Measurements from ENCODE around the gene MAB21L2. TPM values are rescaled to one million over a fixed set of nuclear protein-coding genes. Genes with fewer than 3 reads are reported as not detected.

Gene MAB21L2
- total RNA-seq, 4 donors from 2014 or later, result not detected

DNA sequence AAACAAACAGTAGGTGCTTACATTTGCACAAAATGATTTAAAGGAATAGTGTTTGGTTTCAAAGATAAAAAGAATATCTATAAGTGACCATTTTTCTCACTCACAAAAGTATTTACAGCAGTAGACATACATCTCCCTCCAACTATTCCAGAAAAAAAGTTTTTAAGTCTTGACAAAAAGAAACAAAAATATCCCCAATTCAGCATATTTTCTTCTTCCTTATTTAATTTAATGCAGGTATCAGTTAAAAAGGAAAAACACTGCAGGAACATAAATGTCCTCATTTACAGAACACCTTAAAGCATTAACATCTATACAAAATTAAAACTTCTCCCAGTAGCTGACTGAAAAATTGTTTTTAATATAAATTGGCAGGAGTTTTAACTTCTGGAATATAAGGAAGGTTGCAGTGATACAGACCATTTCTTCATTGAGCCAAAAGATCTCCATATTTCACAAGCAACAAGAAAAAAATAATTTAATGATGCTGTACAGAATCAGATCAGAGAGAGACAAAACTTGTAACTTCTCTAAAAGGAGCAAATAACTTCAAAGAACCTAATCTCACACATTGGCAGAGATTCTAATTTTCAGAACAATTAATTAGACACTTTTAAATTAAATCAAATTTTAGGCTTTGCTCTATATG, 4.3 kb downstream of the MAB21L2 start:
- peaks cover 24% of the 10 kb centered on the region for H3K36me3 ChIP-seq
- no peaks in the 10 kb centered on the region for H3K4me1 ChIP-seq
- no peak overlapping the region for H3K4me3 ChIP-seq
- H3K27me3 ChIP-seq, result no peaks in the 10 kb centered on the region
- H3K9me3 ChIP-seq, result peaks cover 7% of the 10 kb centered on the region
- TF ChIP-seq EP300 (IDR thresholded peaks at IDR 0.05) (no peak), POLR2A (IDR thresholded peaks at IDR 0.05) (no peak), POLR2AphosphoS5 (IDR thresholded peaks at IDR 0.05) (no peak)
- TF ChIP-seq, protein P1, sequence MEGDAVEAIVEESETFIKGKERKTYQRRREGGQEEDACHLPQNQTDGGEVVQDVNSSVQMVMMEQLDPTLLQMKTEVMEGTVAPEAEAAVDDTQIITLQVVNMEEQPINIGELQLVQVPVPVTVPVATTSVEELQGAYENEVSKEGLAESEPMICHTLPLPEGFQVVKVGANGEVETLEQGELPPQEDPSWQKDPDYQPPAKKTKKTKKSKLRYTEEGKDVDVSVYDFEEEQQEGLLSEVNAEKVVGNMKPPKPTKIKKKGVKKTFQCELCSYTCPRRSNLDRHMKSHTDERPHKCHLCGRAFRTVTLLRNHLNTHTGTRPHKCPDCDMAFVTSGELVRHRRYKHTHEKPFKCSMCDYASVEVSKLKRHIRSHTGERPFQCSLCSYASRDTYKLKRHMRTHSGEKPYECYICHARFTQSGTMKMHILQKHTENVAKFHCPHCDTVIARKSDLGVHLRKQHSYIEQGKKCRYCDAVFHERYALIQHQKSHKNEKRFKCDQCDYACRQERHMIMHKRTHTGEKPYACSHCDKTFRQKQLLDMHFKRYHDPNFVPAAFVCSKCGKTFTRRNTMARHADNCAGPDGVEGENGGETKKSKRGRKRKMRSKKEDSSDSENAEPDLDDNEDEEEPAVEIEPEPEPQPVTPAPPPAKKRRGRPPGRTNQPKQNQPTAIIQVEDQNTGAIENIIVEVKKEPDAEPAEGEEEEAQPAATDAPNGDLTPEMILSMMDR (IDR thresholded peaks at IDR 0.05), result no peak
- no peak for DNase-seq (ENCODE audit: low spot score in 2 of 2)
- no peak overlapping the region for H3K27ac ChIP-seq

DNA sequence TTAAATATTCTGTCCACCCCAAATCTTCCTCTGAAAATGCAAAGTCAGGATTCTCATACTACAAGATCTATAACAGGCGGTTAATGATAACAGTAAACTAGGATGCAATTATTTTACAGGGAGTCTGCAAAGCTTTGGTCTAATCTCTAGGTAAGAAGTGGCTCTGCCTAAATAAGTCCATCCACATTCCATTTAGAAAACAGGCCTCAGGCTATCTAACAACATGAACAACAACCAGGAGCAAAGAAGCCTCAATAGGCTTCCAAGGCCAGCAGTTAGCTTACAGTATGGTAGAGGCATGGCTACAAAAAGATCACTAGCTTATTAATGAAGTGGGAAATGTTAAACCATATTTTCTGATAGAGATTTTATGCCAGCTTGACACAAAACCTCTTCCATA, 6.4 kb downstream of the MAB21L2 start:
- Histone ChIP-seq H3K36me3 (peaks cover 17% of the 10 kb centered on the region), H3K27ac (no peak overlapping the region), H3K27me3 (no peaks in the 10 kb centered on the region), H3K9me3 (peaks cover 2% of the 10 kb centered on the region), H3K4me3 (no peak overlapping the region), H3K4me1 (no peaks in the 10 kb centered on the region)
- 91% methylated on average over 1 of the region's 1 CpG for WGBS
- no peak for DNase-seq (ENCODE audit: low spot score in 2 of 2)
- no peak for TF ChIP-seq POLR2A (IDR thresholded peaks at IDR 0.05)
- TF ChIP-seq POLR2AphosphoS5 (IDR thresholded peaks at IDR 0.05), result no peak
- TF ChIP-seq EP300 (IDR thresholded peaks at IDR 0.05), result no peak
- TF ChIP-seq, protein P1 (IDR thresholded peaks at IDR 0.05), result no peak

DNA sequence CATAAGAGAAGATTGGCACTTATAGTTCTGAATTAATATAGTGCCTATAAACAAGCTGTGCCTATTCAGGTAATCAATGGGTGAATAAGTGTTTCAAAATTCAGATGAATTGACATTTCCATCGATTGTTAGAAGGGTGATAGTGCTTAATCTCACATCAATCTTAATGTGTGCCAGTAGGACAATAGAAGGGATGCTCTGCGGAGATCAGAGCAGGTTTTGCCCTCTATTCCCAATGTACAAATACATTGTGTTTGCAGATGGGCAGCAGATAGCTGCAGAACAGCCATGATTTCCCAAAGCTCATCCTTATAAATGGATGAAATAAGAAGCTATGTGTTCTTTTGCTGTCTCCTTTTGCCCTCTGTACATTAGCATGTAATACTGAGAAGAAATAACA, 7.2 kb downstream of the MAB21L2 start:
- Histone ChIP-seq H3K4me3 (no peak overlapping the region), H3K9me3 (no peaks in the 10 kb centered on the region), H3K36me3 (peaks cover 10% of the 10 kb centered on the region), H3K27me3 (no peaks in the 10 kb centered on the region), H3K4me1 (no peaks in the 10 kb centered on the region), H3K27ac (no peak overlapping the region)
- 86% methylated on average over 2 of the region's 2 CpGs for WGBS
- no peak for DNase-seq (ENCODE audit: low spot score in 2 of 2)
- TF ChIP-seq POLR2A (IDR thresholded peaks at IDR 0.05) (no peak), EP300 (IDR thresholded peaks at IDR 0.05) (no peak), POLR2AphosphoS5 (IDR thresholded peaks at IDR 0.05) (no peak)
- TF ChIP-seq, protein P1 (IDR thresholded peaks at IDR 0.05), result no peak

DNA sequence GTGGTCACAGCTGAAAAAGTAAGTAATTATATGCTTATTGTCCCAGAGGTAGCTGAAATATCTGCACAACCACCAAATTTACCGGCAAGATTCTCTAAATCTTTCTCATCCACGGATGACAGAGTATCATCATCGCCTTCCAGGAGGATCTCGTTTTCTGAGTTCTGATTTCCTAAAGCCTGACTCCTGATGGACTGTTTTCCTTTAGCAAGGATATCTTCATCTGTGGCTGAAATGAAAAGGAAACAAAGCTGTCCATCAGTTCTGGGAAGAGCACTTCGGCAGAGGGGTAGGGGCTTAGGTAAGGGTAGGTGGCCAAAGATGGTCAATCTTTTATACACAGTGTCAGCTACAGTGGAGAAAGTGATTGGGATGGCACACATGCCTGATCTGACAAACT, 8.7 kb downstream of the MAB21L2 start:
- DNase-seq (ENCODE audit: low spot score in 2 of 2), result no peak
- no peaks in the 10 kb centered on the region for H3K27me3 ChIP-seq
- H3K4me3 ChIP-seq, result no peak overlapping the region
- H3K27ac ChIP-seq, result no peak overlapping the region
- H3K9me3 ChIP-seq, result no peaks in the 10 kb centered on the region
- TF ChIP-seq POLR2A (IDR thresholded peaks at IDR 0.05) (no peak), EP300 (IDR thresholded peaks at IDR 0.05) (no peak), POLR2AphosphoS5 (IDR thresholded peaks at IDR 0.05) (no peak)
- TF ChIP-seq, protein P1 (IDR thresholded peaks at IDR 0.05), result no peak
- peaks cover 10% of the 10 kb centered on the region for H3K36me3 ChIP-seq
- no peaks in the 10 kb centered on the region for H3K4me1 ChIP-seq
- WGBS, result 93% methylated on average over 5 of the region's 5 CpGs

DNA sequence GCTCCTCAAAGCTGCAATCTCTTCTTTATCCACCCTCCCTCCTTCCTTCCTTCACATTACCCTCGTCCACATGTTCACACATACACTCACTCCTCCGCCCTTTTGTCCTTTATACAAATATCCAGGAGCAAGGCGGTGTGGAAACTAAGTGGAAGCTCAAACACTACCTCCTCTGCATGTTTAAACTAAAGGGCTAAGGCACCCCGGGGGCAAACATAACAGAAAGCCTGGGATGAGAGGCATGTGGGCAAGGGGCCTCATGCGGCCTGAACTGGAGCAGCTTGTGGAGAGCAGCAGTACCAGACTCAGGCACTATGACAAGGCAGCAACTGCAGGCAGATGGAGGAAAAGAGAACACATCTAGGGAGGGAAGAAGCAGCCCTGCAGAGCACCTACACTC, 9.5 kb downstream of the MAB21L2 start:
- Histone ChIP-seq H3K4me3 (no peak overlapping the region), H3K36me3 (peaks cover 10% of the 10 kb centered on the region), H3K27me3 (no peaks in the 10 kb centered on the region), H3K9me3 (no peaks in the 10 kb centered on the region), H3K4me1 (no peaks in the 10 kb centered on the region), H3K27ac (no peak overlapping the region)
- DNase-seq (ENCODE audit: low spot score in 2 of 2), result no peak
- 80% methylated on average over 5 of the region's 5 CpGs for whole genome bisulfite sequencing
- no peak for TF ChIP-seq EP300 (IDR thresholded peaks at IDR 0.05)
- TF ChIP-seq POLR2A (IDR thresholded peaks at IDR 0.05), result no peak
- TF ChIP-seq, protein P1 (IDR thresholded peaks at IDR 0.05), result no peak
- no peak for TF ChIP-seq POLR2AphosphoS5 (IDR thresholded peaks at IDR 0.05)
